ENCODE measurements around the gene TTC17.
A peak's percentile ranks its signal among the peaks of the same experiment; 100 is the strongest.
"Not testable (repeated sequence)": the region's sequence is repeated elsewhere in the genome, so short reads cannot be mapped to it uniquely, and the experiment has no call there.

TTC17 gene

DNA sequence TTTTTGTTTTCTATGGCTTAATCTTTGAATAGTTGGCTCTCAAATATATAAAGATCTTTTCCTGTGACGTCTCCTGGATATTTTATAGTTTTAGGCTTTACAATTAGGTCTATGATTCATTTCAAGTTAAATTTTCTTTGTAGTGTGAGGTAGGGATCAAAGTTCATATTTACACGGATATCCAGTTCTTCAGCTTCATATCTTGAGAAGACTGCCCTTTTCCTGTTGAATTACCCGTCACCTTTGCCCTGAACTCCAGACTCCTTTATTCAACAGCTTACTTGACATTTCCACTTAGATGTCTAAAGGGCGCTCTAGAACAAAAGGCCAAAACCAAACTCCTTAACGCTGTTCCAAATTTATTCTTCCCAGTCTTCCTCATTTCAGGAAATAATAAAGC is 51.7 kb downstream of the TTC17 start:
- no peak for TF ChIP-seq CTCF (conservative IDR thresholded peaks at IDR 0.05; ENCODE audit: control insufficient read depth, insufficient read depth, low read depth, low read length)
- H3K4me3 ChIP-seq (ENCODE audit: control insufficient read depth, low read depth, low read length), result no peak overlapping the region
- DNase-seq (ENCODE audit: low read depth), result no peak

- no peak for TF ChIP-seq CTCF (conservative IDR thresholded peaks at IDR 0.05; ENCODE audit: control insufficient read depth, insufficient read depth, low read depth, low read length)
- no peak for DNase-seq (ENCODE audit: low read depth)
- H3K4me3 ChIP-seq (ENCODE audit: control insufficient read depth, low read depth, low read length), result no peak overlapping the region
Observed at GRCh38 chr11:43418197-43418596, 59.5 kb downstream of the TTC17 start.

- peak; percentile 52 for DNase-seq (ENCODE audit: low read depth)
- peak; percentile 75 for TF ChIP-seq CTCF (conservative IDR thresholded peaks at IDR 0.05; ENCODE audit: control insufficient read depth, insufficient read depth, low read depth, low read length)
- no peak overlapping the region for H3K4me3 ChIP-seq (ENCODE audit: control insufficient read depth, low read depth, low read length)
Observed at GRCh38 chr11:43419460-43419859, 60.7 kb downstream of the TTC17 start.

DNA sequence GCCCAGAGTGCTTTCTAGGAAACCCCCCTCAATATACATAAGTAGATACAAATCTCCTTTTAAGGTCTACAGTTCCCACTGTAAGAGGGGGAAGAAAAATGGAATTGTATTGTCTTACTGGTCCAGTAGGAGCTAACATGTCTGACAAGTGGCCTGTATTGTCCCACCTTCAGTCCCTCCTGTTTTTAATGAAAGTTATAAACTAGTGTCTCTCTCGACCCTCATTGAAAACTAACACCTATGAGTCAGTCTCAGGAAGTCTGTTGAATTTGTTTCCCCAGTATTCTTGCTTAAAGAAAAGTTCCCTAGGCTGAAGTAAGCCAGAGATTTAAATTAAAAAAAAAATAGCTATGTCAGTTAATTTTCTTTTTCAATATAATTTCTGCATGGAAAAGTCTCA is 69.3 kb downstream of the TTC17 start:
- H3K4me3 ChIP-seq (ENCODE audit: control insufficient read depth, low read depth, low read length), result no peak overlapping the region
- TF ChIP-seq CTCF (conservative IDR thresholded peaks at IDR 0.05; ENCODE audit: control insufficient read depth, insufficient read depth, low read depth, low read length), result no peak
- no peak for DNase-seq (ENCODE audit: low read depth)

DNA sequence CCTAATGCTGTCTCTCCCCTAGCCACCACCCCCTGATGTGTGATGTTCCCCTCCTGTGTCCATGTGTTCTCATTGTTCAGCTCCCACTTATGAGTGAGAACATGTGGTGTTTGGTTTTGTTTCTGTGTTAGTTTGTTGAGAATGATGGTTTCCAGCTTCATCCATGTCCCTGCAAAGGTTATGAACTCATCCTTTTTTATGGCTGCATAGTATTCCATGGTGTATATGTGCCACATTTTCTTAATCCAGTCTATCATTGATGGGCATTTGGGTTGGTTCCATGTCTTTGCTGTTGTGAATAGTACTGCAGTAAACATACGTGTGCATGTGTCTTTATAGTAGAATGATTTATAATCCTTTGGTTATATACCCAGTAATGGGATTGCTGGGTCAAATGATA is 72.2 kb downstream of the TTC17 start:
- not testable (repeated sequence) for DNase-seq (ENCODE audit: low read depth); H3K4me3 ChIP-seq (ENCODE audit: control insufficient read depth, low read depth, low read length)

- no peak for TF ChIP-seq CTCF (conservative IDR thresholded peaks at IDR 0.05; ENCODE audit: control insufficient read depth, insufficient read depth, low read depth, low read length)
- no peak for DNase-seq (ENCODE audit: low read depth)
- no peak overlapping the region for H3K4me3 ChIP-seq (ENCODE audit: control insufficient read depth, low read depth, low read length)
Observed at GRCh38 chr11:43434893-43435292, 76.2 kb downstream of the TTC17 start.

- TF ChIP-seq CTCF (conservative IDR thresholded peaks at IDR 0.05; ENCODE audit: control insufficient read depth, insufficient read depth, low read depth, low read length), result no peak
- DNase-seq (ENCODE audit: low read depth), result no peak
Observed at GRCh38 chr11:43440486-43440885, 81.8 kb downstream of the TTC17 start.

More at GRCh38 chr11:43440486-43440885, 81.8 kb downstream of the TTC17 start:
- no peak overlapping the region for H3K4me3 ChIP-seq (ENCODE audit: control insufficient read depth, low read depth, low read length)

Data from fibroblast of mammary gland (primary cell).